ENCODE results near the gene KLHL14.
A peak's percentile ranks its signal among the peaks of the same experiment; 100 is the strongest.

The KLHL14 gene

DNA sequence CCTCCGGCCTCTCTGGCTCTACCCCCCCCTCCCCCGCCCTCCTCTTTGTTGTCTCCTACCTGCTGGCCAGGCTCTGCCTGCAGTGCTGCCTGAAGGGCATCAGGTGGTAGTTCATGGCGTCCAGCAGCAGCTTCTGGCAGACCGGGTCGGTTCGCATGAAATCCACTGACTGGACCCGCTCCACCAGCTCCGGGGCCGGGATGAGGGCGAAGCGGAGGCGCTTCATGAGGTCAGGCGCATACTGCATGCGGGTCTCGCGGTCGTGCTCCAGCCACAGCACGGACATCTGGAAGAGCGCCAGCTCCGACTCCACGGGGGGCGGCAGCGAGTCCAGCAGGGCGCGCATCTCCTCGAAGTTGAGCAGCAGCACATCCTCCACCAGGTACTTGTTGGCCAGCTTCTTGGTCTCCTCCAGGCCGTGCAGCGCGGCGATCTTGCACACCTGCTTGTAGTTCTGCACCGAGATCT is 3.2 kb downstream of the KLHL14 start:
- DNase-seq, result no peak

DNA sequence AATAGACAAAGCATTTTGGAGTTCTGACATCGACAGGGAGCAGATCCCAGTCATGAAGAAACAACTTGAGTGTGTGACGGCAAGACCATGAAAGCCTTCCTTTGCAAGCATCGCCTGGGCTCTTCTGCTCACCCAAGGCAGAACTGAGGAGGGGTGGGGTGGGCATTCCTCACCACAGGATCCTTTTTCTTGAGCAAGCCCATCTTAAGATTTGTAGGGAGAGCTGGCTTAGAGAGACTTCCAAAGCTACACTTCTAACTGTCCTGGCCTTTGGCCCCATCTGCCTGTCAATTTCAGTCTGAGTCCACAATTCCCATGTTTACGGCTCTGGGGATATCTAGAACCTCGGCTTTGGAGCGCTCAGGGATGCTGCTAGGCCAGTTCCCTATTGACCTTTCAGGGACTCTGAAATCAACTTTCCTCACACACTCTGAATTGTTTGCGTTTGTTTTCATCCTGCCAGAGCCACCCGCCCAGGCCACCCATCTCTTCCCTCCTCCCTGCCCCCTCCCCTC is 3.7 kb downstream of the KLHL14 start:
- no peak for DNase-seq

DNA sequence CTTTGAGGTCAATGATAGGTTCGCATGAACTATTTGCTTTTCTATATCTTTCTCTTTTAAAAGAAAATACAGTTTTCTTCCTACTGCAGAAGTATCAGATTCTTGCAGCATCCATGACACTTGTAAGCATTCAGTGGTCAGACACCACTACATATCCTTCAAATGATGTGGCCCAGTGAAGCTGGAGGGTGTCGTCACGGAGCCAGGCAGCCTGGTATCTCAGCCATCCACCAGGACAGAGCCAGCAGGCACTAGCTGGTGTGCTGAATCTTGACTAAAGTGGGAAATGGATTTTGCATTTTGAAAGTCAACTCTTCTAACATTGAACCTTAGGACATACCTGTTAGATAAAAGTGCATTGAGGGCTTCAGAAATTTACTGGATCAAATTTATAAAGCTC is 5.4 kb downstream of the KLHL14 start:
- no peak for DNase-seq

DNA sequence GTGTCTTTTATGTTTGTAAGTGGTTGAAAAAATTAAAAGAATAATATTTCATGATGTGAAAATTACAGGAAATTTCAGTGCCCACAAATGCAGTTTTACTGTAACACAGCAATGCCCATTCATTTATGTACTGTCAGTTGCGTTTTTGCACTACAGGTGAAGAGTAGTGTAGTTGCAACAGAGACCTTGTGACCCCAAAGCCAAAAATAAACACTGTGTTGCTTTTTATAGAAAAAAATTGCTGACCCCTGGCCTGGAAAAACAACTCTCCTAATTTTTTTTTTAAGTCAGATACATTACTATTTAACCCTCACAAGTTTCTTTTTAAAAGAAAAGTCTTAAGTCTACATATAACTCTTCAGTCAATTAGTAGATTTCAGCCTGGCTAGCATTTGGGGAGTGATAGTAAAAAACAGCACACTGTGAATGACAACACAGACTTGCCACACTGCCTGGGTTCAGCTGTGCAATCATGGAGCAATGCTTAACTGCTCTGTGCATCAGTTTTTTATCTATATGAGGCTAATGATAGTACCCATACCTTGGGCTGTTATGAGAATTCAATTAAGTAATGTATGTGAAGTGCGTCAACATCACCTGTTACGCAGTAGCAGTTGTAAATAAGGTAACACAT is 8.1 kb downstream of the KLHL14 start:
- no peak for DNase-seq

GRCh38 chr18:32763293-32763692 is 9.5 kb downstream of the KLHL14 start:
- peak; percentile 18 for DNase-seq

GRCh38 chr18:32761231-32761630 is 11.6 kb downstream of the KLHL14 start:
- no peak for DNase-seq

GRCh38 chr18:32760391-32760790 is 12.4 kb downstream of the KLHL14 start:
- no peak for DNase-seq

DNA sequence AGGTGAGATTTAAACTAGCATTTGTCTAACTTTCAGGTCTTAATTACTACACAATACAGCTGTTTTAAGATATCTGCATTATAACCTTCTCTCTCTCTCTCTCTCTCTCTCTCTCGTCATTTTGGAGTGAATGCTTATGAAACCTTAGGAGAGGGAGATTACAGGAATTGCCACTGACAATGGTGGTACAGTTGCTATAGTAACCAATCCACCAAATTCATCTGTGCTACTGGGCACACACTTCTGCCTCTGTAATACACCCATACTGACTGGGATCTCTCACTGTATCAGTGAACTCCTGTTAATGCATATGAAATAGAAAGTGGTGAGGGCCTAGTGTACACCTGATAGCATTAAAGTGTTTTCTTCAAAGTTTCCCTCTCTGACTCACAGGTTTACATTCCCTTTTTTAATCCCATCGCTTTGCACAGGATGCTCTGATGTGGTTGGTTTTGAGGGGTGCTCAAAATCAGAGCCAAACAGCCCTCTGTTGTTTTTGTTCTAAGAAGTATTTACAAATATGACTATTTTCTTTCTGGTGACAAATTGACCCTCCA is 13.1 kb downstream of the KLHL14 start:
- DNase-seq, result no peak

GRCh38 chr18:32754508-32755263 is 18.1 kb downstream of the KLHL14 start:
- DNase-seq, result no peak

DNA sequence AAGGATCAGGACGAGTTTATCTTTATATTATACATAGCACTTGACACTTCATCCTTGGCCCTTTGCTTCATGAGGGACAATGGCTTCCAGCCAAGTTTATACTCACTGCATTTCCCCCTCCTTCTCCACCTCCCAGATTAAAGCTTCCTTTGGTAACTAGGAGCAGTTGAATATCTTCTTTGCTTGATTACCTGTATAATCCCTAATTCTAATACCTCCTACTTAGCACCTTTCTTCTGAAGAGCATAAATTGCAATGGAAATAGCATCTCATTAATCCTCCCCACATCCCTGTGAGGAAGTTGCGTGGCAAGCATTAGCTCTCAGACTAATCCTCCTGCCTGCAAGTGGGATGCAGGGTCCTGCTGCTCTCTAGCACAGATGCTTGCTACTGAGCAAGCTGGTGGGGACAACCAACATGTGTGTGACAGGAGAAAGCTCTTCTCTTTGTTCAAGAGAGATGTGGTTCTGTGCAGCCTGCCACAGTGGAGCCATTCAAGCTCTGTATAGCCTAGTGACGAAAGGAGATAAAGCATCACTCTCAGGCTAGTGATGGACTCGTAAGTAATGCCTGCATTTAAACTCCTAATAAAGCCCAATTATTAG is 19.1 kb downstream of the KLHL14 start:
- DNase-seq, result no peak

- DNase-seq, result no peak
Observed at GRCh38 chr18:32750328-32750727, 22.5 kb downstream of the KLHL14 start.

GRCh38 chr18:32749809-32750208 is 23.0 kb downstream of the KLHL14 start:
- DNase-seq, result no peak

DNA sequence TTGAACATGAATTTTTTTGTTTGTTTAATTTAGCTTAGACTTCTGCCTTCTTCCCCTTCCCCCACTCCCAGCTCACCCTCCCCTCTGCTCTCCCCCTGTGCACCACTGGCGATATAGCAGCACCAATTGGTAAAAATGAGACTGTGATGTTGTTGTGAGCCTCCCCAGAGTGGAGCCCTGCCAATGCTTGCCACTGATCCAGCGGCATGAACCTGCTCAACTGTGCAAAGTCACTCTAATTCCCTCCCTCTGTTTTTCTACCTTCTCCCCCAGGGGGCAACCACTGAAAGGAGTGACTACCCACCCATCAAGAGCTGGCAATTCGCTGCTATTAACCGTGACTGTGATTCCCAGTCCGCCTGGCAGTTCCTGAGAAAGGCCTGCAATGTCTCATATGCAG is 30.2 kb downstream of the KLHL14 start:
- no peak for DNase-seq

DNA sequence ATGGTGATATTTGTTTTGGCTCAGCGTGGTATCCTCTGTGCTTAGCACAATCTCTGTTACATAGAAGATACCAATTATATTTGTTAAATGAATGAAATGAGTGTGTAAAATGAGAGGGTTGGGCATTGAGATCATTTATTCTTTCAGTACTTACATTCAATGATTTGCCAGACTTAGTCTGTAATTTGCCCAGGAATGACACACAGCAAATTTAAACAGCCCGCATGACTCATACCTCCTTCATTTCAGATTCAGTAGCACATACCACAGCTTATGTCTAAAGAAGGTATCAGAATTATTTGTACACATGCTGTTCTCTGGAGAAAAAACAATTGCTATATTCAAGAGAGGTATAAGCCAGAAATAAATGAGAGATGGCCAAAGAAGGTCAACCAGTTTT is 37.0 kb downstream of the KLHL14 start:
- no peak for DNase-seq

DNA sequence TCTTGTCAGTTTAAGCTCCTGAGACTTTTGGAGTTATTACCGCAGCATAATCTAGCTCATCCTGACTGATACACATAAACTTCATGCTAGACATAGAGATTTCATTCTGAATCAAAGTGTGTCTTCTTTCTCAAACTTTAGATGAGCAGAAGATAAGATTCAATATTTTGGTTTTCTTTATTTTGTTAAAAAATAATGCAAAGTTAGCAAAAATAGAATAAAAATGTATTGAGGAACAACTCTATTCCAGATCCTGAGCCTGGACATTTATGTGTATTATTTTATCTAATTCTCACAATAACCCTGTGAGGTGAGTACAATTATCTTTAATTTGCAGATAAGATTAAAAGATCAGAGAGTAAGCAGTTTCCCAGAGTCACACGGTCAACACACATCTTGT is 38.4 kb downstream of the KLHL14 start:
- no peak for DNase-seq

GRCh38 chr18:32732165-32732564 is 40.7 kb downstream of the KLHL14 start:
- DNase-seq, result no peak

GRCh38 chr18:32730620-32731091 is 42.2 kb downstream of the KLHL14 start:
- peak; percentile 1 for DNase-seq

GRCh38 chr18:32730068-32730467 is 42.8 kb downstream of the KLHL14 start:
- DNase-seq, result no peak

GRCh38 chr18:32724071-32724749 is 48.6 kb downstream of the KLHL14 start:
- no peak for DNase-seq

DNA sequence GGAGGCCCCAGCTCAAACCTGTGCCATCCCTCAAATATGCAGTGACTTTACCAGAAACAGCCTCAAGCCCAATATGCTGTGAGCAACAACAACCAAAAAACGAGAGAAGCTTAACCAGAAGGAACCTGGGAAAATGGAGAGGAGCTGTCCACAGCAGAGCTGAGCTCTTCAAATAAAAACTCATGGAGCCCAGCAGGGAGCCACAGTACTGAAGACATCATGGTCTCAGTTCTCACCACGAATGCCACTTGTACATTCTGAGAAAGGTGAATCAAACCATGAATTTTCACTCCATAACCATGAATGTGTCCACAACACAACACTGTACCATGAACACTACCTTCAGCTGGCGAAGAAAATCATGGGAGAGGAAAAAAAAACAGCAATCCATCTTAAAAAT is 50.5 kb downstream of the KLHL14 start:
- no peak for DNase-seq

DNA sequence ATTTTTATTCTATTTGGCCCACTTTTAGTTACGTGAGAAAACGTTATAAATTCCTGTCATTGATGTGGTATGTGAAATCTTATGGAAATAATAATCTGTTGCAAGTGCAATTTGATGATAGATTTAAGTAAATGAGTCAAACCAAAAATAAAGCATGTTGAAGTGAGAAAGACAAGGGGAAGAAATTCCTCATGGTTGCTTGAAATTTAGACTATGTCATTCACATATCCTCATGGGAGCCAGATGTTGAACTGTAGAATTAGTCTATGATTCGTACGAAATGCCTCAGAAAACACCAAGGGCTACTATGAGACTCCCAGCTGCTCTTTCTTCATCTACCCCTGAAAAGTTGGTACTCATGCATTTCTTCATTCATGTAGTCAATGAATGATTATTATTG is 55.7 kb downstream of the KLHL14 start:
- no peak for DNase-seq

DNA sequence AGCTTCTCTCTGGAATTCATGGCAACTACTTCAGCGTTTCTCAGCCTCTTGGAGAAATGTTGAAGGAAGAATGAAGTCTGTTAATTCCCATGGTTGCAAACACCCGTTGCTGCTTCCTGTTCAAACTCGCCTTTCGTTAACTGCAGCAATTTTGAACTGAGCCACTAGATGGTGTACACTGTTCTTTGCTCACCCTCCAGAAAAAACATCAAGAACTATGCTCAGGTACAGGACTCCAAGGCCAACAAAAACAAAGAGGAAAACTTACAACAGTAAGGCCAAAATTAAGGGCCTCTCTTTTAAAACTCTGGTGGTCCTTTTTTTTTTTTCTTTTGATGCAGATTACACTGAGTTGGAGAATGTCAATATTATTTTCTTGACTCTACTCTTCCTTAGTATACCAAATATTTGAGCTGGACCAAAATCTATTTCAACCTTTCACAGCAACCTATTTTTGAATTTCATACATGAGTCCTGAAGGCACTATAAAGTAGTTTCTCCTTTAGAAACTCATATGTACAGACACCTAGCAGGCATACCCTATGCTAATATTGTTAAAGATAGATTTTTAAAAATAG is 58.2 kb downstream of the KLHL14 start:
- DNase-seq, result peak; percentile 71

- no peak for DNase-seq
Observed at GRCh38 chr18:32712860-32713259, 60.0 kb downstream of the KLHL14 start.

Measured in hematopoietic multipotent progenitor cell treated with erythropoietin and hydrocortisone succinate and interleukin-3 and kit ligand, for 6 days (in vitro differentiated cells).